ENCODE results near the gene UBALD1.

DNA sequence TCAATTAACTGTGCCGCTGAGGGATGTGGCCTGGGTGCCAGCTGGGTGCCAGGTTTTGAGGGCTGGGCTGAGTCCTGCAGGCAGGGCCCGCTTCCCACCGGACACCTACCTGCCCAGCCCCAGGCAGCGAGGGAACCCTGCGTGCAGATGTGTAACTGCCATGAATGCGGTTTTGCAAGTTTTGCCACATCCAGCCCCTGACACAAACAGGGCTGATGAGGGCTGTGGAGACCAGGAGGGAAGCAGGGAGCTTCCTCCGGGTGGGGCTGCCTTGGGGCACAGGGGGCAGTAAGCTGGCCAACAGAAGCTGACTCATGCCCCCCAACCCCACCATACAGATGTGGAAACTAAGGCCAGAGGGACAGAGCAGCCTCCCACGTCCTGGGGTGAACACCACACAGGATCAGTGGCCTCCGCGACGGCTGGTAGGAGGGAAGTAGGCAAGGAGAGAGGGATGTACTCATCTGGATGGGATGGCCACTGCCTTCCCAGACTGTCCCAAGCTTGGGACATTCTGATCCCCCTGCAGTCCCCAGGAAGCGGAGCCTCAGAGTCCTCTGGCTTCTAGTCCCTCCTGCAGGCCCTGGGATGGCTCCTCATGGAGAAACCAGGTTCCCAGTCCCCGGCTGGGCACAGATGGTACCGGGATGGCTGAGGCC is 1.6 kb downstream of the UBALD1 start:
- no peak for TF ChIP-seq CTCF (IDR thresholded peaks at IDR 0.05)
- TF ChIP-seq EZH2phosphoT487 (IDR thresholded peaks at IDR 0.05): no peak
- TF ChIP-seq EZH2 (IDR thresholded peaks at IDR 0.05): no peak
